Measurements from ENCODE around the gene AMH.

The AMH gene

GRCh38 chr19:2300533-2300932 lies 51.4 kb downstream of the AMH start:
- Histone ChIP-seq H3K4me3 (ENCODE audit: low read length in 2 of 2) (no peak overlapping the region), H2BK15ac (ENCODE audit: low read length) (peak overlapping the region; percentile 7), H4K91ac (ENCODE audit: low read depth, low read length, poor library complexity) (no peak overlapping the region), H2AFZ (ENCODE audit: low read length) (no peak overlapping the region), H3K27ac (replicated peaks; ENCODE audit: low read length) (no peak overlapping the region), H4K8ac (ENCODE audit: low read depth, low read length) (no peak overlapping the region), H3K9me3 (replicated peaks in 1 of 2; ENCODE audit: control insufficient read depth in 2 of 2, insufficient read depth in 1 of 2, low read depth in 1 of 2, low read length in 2 of 2) (no peaks in the 10 kb centered on the region), H3K14ac (ENCODE audit: low read length) (no peak overlapping the region), H3K4me2 (ENCODE audit: insufficient read depth, low read length, poor library complexity, severe bottlenecking) (no peak overlapping the region), H3K36me3 (replicated peaks in 1 of 2; ENCODE audit: control insufficient read depth in 2 of 2, insufficient read depth in 2 of 2, low read length in 2 of 2) (no peaks in the 10 kb centered on the region), H3K79me1 (ENCODE audit: low read depth, low read length) (no peaks in the 10 kb centered on the region), H2AK5ac (ENCODE audit: low read depth, low read length) (peak overlapping the region; percentile 45), H3K4me1 (ENCODE audit: control insufficient read depth in 2 of 2, insufficient read depth in 1 of 2, low read depth in 1 of 2, low read length in 2 of 2) (peaks cover 8 to 14% of the 10 kb centered on the region in 2 donors), H3K9ac (ENCODE audit: low read depth, low read length, poor library complexity) (no peak overlapping the region), H3K27me3 (ENCODE audit: control insufficient read depth in 3 of 3, insufficient read depth in 3 of 3, low read depth in 1 of 3, low read length in 3 of 3) (peaks cover 0 to 32% (median 7%) of the 10 kb centered on the region in 3 experiments), H3K23ac (ENCODE audit: low read depth, low read length, poor library complexity) (peak overlapping the region; percentile 31), H2BK5ac (ENCODE audit: low read length) (no peak overlapping the region), H2BK120ac (ENCODE audit: low read depth, low read length) (no peak overlapping the region), H2BK12ac (ENCODE audit: low read length) (no peak overlapping the region), H3K4ac (ENCODE audit: low read length) (no peak overlapping the region), H3K18ac (ENCODE audit: low read length) (peak overlapping the region; percentile 64)
- no CpG with 5 or more reads among the region's 17 CpGs for WGBS, 2 donors (ENCODE audit: extremely low coverage in 2 of 2, insufficient read length in 2 of 2, insufficient replicate concordance in 1 of 2)
- DNase-seq (ENCODE audit: low spot score) = no peak

Small RNA genes within 50 kb of the gene (small RNA-seq; reads per million reads assigned to genes)
- gene MIR1227 (ENCODE audit: insufficient read depth) = 13.8 reads per million, percentile 69 among the genes with 10 or more reads in this experiment
